DMS79 (cell line): ENCODE data around the gene SGSM1.
"Not testable (repeated sequence)": the region's sequence is repeated elsewhere in the genome, so short reads cannot be mapped to it uniquely, and the experiment has no call there.

ENCODE experiments used
- DNase-seq: peaks from one replicate; lab custom pipeline; 2025; lab: John Stamatoyannopoulos, UW

Gene SGSM1

GRCh38 chr22:24809331-24809730 is 3.3 kb downstream of the SGSM1 start:
- no peak for DNase-seq

DNA sequence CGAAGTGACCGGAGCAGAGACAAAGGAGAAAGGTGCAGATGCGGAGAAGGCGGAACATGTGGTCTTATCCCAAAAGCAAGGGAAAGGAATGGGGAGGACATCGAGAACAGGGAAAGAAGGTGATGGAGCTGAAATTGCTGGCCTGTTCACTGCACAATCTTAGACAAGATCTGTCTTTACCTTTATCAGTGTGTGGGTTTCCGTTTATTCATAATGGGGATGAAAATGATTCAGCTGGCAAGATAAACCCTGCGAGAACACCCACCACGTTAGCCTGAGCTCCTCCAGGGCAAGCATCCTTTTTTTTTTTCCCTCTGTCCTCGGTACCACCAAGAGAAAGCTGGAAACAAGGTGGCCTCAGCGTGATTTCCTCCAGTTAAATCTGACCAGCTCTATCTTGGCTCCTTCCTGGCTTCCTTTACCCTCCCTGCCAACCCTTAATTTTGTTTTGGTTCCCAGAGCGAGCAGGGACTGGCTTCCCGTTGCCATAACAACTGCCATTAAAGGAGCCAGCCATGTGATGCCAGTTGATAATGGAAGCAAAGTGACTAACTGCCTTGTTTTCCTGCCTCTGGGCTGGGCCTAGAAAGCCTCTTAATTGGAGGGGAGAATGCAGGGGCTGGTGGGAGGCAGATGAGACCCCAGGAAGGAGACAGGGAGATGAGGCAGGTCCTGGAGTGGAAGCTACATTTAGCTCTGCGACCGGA is 4.2 kb downstream of the SGSM1 start:
- peak; percentile 37 for DNase-seq

DNA sequence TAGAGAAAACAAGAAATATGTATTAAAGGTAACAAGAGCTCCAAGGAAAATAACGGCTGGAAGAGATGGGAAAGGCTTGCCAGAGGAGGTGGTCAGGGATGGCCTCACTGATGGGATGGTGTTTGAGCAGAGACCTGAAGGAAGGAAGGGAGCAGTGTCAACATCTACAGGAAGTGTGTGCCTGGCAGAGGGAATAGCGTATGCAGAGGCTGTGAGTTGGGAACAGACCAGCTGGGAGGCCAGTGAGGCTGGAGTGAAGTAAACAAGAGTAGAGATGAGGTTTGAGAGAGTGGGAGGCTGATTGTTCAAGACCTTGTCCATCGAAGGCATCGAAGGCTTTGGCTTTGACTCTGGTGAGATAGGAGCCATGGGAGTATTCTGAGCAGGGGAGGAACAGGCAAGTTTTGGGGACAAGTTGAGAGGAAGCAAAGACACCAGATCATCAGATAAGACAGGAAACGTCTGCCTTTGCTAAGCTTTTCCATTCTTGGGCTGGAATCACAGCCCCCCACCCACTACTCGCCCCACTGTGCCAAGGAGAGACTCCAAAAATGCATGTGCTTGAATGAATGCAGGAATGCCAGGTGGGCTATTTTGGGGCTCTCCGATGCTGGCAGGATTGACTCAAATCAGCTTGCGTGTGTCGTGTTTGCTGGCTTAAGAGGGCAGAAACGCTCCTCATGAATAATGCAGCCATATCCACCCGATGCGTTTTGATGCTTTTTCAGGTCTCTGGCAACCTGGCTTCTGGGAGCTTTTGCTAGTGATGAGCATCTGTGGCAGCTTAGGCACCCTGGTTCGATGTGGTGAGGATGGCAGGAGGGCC is 7.2 kb downstream of the SGSM1 start:
- DNase-seq: no peak

- DNase-seq: no peak
These were observed 8.1 kb downstream of the SGSM1 start for GRCh38 chr22:24813861-24814770.

DNA sequence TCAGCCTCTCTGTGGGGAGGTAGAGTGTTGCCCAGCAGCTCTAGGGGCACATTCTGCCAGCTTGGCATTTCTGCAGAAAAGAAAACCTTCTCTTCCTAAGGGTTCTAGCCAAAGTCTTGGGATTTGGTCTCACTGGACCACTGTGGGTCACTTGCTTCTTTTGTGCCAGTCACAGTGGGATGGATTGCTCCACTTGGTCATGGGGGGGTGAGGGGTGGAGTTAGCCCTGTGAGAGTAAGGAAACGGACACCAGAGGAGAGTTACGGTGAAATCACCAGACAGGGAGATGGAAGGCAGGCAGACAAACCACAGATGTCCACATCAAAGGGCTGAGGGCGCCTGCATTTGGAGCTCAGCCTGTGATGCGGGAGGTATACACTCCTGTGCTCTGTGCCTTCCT is 10.8 kb downstream of the SGSM1 start:
- no peak for DNase-seq

- no peak for DNase-seq
These were observed 13.5 kb downstream of the SGSM1 start for GRCh38 chr22:24819487-24819886.

DNA sequence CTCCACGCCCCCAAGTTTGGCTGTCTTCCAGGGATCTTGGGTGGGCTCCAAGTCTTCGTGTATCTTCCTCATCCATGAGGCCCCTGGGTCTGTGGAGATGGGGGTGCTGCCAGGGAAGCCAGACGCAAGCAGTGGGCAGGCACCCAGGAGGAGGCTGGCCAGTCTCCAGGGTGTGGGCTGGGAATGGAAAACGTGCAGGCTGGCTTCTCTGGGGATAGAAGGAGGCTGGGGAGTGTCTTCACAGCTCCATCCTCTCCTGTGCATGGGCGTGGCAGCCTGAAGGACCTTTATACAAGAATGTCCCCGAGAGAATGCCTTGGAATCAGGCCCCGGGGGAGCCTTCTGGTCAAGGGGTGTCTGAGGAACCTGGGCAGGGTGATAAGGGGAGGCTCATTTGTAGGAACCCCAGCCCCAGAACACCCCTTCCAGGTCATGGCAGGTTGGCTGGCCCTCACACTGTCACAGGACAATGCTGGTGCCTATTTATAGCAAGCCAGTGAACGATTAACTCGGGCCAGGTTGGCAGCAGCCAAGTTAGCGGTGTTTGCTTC is 14.0 kb downstream of the SGSM1 start:
- no peak for DNase-seq

- no peak for DNase-seq
These were observed 16.5 kb downstream of the SGSM1 start for GRCh38 chr22:24822471-24822870.

GRCh38 chr22:24823787-24824186 is 17.8 kb downstream of the SGSM1 start:
- DNase-seq: no peak

DNA sequence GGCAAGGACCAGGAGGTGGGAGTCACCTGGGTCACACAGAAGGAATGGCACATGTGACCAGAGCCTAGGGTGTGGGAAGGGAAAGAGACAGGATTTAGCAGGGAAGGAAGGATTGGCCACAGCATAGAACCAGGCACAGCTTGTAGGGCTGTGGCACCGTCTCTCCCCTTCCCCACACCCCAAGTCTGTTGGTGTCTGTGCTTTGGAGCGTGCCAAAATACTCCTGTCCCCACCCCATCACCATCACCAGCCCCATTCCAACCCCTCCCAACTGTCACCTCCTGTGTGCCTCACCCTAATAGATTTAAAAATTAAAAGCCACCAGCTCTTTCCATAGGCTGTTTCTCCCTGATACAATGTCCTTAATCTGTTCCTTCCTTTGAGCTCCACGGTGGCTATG is 18.2 kb downstream of the SGSM1 start:
- no peak for DNase-seq

GRCh38 chr22:24824915-24825314 is 18.9 kb downstream of the SGSM1 start:
- DNase-seq: no peak

- DNase-seq: no peak
These were observed 20.8 kb downstream of the SGSM1 start for GRCh38 chr22:24826710-24827285.

DNA sequence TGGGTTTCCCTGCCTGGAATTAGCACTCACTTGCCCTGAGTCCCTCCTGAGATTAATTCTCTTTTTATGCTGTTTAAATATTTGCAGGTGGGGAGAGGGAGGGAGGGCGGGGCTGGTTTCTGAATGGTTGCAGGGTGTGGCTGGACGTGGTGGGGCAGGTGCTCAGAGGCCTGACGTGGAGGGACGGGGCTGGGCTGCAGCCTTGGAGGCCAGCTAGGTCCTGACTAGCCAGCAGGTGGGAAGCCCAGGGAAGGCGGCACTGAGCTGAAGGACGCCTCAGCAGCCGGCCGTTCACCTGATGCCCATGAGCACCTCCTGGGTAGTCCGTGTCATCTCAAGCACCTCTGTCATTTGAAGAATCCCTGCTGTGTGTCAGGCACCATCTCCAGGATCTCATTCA is 21.3 kb downstream of the SGSM1 start:
- DNase-seq: no peak

GRCh38 chr22:24830205-24830979 is 24.4 kb downstream of the SGSM1 start:
- DNase-seq: no peak

GRCh38 chr22:24831687-24832086 is 25.7 kb downstream of the SGSM1 start:
- no peak for DNase-seq

DNA sequence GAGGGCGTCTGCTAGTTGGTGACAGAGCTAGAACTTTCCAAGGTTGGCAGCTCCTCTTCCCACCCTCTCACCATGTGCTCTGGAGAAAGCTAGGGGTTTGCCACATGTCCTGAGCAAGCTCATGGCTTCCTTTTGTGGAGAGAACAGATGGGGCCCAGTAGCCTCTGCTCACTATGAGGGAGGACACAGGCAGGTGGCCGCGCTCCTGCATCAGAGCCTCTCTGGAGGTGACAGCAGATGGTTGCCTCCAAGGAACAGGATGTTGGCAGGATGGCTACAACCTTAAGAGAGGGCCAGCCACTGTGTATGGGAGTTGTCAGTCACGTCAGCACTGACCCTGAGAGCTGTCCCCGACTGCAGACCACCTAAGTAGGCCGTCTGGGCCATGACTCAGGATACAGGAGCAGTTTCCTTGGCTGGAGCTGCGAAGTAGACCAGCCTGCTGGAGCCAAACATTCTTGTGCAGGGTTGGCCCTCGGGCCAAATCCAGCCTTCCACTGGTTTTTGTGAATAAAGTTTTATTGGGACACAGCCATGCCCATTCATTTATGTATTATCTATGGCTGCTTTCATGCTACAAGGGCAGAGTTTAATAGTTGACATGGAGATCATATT is 28.0 kb downstream of the SGSM1 start:
- no peak for DNase-seq

DNA sequence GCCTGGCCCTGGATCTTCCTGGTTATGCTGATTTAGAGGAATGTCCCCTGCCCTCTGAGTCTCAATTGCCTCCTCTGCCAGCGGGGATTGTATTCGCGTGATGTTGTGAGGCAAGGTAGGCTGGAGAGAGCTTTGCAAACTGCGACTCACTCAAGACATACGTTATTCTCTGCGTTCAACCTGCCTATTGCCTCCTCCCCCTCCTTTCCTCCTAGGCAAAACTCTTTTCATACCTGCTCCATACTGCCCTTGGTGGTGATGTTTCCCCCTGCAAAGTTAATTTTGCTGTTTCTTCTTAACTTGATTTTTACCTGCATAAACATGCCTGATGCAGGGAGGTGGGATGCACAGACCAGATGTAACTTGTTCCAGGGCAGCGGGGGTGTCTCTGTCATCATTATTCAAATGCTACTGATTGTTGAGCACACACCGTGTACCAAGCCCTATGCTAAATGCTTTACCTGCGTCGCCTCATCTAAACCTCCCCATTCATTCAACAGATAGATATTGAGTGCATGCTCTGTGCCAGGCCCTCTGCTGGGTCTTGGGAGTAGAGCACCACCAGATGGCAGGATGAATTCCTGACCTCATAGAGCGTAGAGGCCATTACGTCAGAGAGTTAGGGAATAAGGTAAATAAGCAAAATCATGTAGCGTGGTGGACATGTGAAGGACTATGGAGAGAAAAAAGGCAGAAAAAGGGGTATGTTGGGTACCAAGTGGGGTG is 29.0 kb downstream of the SGSM1 start:
- DNase-seq: no peak

DNA sequence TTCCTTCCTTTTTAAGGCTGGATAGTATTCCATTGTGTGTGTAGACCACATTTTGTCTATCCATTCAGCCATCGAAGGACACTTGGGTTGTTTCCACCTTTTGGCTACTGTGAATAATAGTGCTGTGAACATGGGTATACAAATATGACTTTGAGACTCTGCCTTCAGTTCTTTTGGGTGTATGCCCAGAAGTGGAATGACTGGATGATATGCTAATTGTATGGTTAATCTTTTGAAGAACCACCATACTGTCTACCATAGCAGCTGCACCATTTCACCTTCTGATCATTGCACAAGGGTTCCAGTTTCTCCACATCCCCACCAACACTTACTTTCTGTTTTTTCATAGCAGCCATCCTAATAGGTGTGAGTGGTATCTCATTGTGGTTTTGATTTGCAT is 30.3 kb downstream of the SGSM1 start:
- DNase-seq: no peak

DNA sequence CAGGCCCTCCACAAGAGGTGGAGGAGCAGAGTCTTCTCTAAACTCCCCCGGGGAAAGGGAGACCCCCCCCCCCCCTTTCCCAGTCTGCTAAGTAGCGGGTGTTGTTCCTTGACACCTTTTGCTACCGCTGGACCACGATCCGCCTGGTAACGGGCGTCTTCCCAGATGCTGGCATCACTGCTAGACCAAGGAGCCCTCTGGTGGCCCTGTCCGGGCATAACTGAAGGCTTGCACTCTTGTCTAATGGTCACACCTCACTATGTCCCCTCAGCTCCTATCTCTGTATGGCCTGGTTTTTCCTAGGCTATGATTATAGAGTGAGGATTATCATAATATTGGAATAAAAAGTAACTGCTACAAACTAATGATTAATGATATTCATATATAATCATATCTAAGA is 31.5 kb downstream of the SGSM1 start:
- not testable (repeated sequence) for DNase-seq

DNA sequence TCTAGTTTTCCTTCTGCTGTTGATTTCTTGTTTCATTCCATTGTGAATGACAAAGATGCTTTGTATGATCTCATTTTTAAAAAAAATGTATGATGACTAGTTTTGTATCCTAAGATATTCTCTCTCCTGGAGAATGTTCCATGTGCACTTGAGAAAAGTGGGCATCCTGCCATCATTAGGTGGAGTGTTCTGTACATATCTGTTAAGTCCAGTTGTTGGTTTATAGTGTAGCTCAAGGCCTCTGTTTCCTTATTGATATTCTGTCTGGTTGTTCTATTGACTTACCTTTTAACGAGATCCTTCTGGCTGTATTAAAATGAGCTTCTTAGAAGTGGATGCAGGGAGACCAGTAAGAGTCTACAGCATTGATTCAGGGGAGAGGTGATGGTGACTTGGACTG is 35.2 kb downstream of the SGSM1 start:
- no peak for DNase-seq
